A549 (cell line): ENCODE results near the gene EWSR1. TPM values are rescaled to one million over a fixed set of nuclear protein-coding genes. Genes with fewer than 3 reads are reported as not detected.

ENCODE experiments used
- ATAC-seq, 2 experiments: fragments of 200-7000 bp in 1 of 2; fragments of >200 bp in 1 of 2; cut with Nextera tagmentation in 1 of 2; cut with Tn5 transposase in 1 of 2; 3 replicates each; pipeline versions ENCODE4 v1.8.0 to v1.9.1; 2018 to 2020; ENCODE audit warnings: mild to moderate bottlenecking in 1 of 2, moderate library complexity in 1 of 2
- CTCF ChIA-PET: fragments of 300-600 bp; sonication (Branson Sonifier 250); formaldehyde crosslinking; extraction: SDS; loops from one replicate; lab custom pipeline; 2021; ENCODE audit warnings: antibody characterized with exemption, inconsistent platforms; lab: Yijun Ruan, JAX
- POLR2A ChIA-PET: fragments of 350-600 bp; formaldehyde crosslinking; extraction: SDS; loops from one replicate; lab custom pipeline; 2021; ENCODE audit warnings: antibody characterized with exemption, inconsistent platforms; lab: Yijun Ruan, JAX
- DNase-seq, 2 experiments: peaks; one replicate each; pipeline versions ENCODE4 v3.0.0 to v3.0.0-alpha.2; 2011 to 2016; ENCODE audit warnings: low read depth in 1 of 2, low spot score in 1 of 2
- FAIRE-seq: peaks from 2 replicates; lab custom pipeline; 2011; peaks lifted over from hg19 to GRCh38; lab: Jason Lieb, UNC
- H3K27ac ChIP-seq, 2 experiments: fragments of >200 bp; sonication (Bioruptor Twin); formaldehyde crosslinking; 3 replicates each; pipeline ENCODE4 v1.5.1; 2016 to 2017
- H3K4me1 ChIP-seq: fragments of >200 bp; sonication (Bioruptor Twin); formaldehyde crosslinking; 3 replicates; pipeline ENCODE4 v1.6.1; 2016
- H3K4me2 ChIP-seq: fragments of >200 bp; sonication (Bioruptor Twin); formaldehyde crosslinking; 3 replicates; pipeline ENCODE4 v1.6.1; 2016
- H3K4me3 ChIP-seq: fragments of >200 bp; sonication (Bioruptor Twin); formaldehyde crosslinking; 3 replicates; pipeline ENCODE4 v1.5.1; 2016
- H3K9me3 ChIP-seq: fragments of >200 bp; sonication (Bioruptor Twin); formaldehyde crosslinking; 3 replicates; pipeline ENCODE4 v1.6.1; 2016
- CHD2 ChIP-seq: fragments of 150-350 bp; IDR thresholded peaks from 2 replicates; pipeline ENCODE4 v1.6.1; 2014; ENCODE audit warnings: low read length; ENCODE audit not compliant: partially characterized antibody
- HDAC2 ChIP-seq: fragments of 200-600 bp; sonication (generic); IDR thresholded peaks from 2 replicates; pipeline ENCODE4 v1.6.1; 2016
- HOXB13 ChIP-seq: fragments of 250-450 bp; sonication (Bioruptor Pico); IDR thresholded peaks from 2 replicates; pipeline ENCODE4 v1.5.0; 2020; ENCODE audit warnings: low read depth, mild to moderate bottlenecking, moderate library complexity
- JUNB ChIP-seq: fragments of >200 bp; sonication (Bioruptor Twin); formaldehyde crosslinking; IDR thresholded peaks from 2 replicates; pipeline ENCODE4 v1.6.1; 2016
- KDM1A ChIP-seq: fragments of 200-600 bp; sonication (generic); IDR thresholded peaks from 2 replicates; pipeline ENCODE4 v1.6.1; 2016; ENCODE audit warnings: low read depth, mild to moderate bottlenecking
- MAFK ChIP-seq: fragments of 450-650 bp; IDR thresholded peaks from 2 replicates; pipeline ENCODE4 v1.6.1; 2014; ENCODE audit not compliant: partially characterized antibody
- NR3C1 ChIP-seq: fragments of >200 bp; sonication (Bioruptor Twin); formaldehyde crosslinking; IDR thresholded peaks from 3 replicates; pipeline ENCODE4 v1.6.1; 2017
- RCOR1 ChIP-seq: fragments of 150-350 bp; IDR thresholded peaks from 2 replicates; pipeline ENCODE4 v1.6.1; 2014; ENCODE audit warnings: antibody characterized with exemption, low read length, low read depth
- SREBF2 ChIP-seq: fragments of 450-650 bp; IDR thresholded peaks from 2 replicates; pipeline ENCODE4 v1.6.1; 2014; ENCODE audit warnings: mild to moderate bottlenecking, moderate library complexity
- ZFP36 ChIP-seq: fragments of 450-650 bp; IDR thresholded peaks from 2 replicates; pipeline ENCODE4 v1.6.1; 2014; ENCODE audit warnings: borderline replicate concordance; ENCODE audit not compliant: partially characterized antibody
- WGBS: methylation state at CpG from one replicate; pipeline ENCODE4 v1.1.6; 2017; ENCODE audit errors: missing lambda C conversion rate; 5-methylcytosine and 5-hydroxymethylcytosine counted together
- polyA plus RNA-seq, 4 experiments: library from polyadenylated mRNA; depleted of rRNA in 3 of 4; stranded (reverse); fragments of >200 nt; fragmentation: RNase III in 1 of 4; extraction: RNeasy Plus Mini Kit Qiagen cat#74134 plus additional on column Dnase treatment in 1 of 4; gene quantifications; 2 replicates in 3 of 4; 3 replicates in 1 of 4; pipeline ENCODE4 v1.2.3, GENCODE V29; 2011 to 2017
- TF ChIP-seq, protein P1 (sequence below): fragments of 450-650 bp; IDR thresholded peaks from 2 replicates; pipeline ENCODE4 v1.6.1; 2014; ENCODE audit warnings: antibody characterized with exemption
- TF ChIP-seq, protein P2 (sequence below): fragments of >200 bp; sonication (Bioruptor Twin); formaldehyde crosslinking; IDR thresholded peaks from 3 replicates; pipeline ENCODE4 v1.6.1; 2016
- TF ChIP-seq, protein P3 (sequence below): fragments of 200-600 bp; sonication (generic); IDR thresholded peaks from 2 replicates; pipeline ENCODE4 v1.6.1; 2016; ENCODE audit warnings: antibody characterized with exemption, mild to moderate bottlenecking, moderate library complexity

Gene EWSR1
- polyA plus RNA-seq, 2 of the 4 experiments (the other 2 are of a cell fraction): 146 to 281 TPM

DNA sequence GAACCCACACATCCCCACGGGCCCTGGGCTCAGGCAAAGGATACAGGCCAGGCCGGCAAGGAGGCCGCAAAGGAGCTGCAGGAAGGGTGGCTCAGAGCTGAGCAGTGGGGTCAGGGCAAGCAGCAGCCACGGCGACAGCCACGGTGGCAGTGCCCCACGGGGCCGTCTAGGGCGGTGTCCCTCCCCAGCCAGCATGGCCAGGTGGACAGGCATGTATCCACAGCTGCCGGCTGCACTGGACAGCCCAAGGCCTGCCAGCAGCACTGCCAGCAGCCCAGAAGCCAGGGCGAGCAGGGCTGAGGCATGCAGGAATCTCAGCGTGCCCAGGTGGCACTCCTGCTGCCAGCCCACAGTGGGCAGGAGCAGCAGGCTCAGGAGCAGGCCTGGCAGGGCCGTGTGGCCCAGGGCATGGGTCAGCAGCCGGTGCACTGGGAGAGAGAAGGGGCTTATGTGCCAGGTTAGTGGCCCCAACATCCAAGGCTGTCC is 4.2 kb upstream of the EWSR1 start:
- 96% methylated on average over 8 of the region's 14 CpGs for WGBS
- POLR2A ChIA-PET: no interaction called here
- no peak overlapping the region for H3K4me2 ChIP-seq
- H3K9me3 ChIP-seq: no peaks in the 10 kb centered on the region
- H3K27ac ChIP-seq: no peak overlapping the region
- DNase-seq: no peak
- no peak for ATAC-seq
- peaks cover 4% of the 10 kb centered on the region; the same call in 2 of the 3 replicates for H3K4me1 ChIP-seq
- TF ChIP-seq HOXB13 (CRISPR knock-in tag): no peak
- no peak for TF ChIP-seq KDM1A
- no peak for TF ChIP-seq HDAC2
- no peak for TF ChIP-seq RCOR1
- no peak for FAIRE-seq
- CTCF ChIA-PET: no interaction called here
- no peak overlapping the region for H3K4me3 ChIP-seq

DNA sequence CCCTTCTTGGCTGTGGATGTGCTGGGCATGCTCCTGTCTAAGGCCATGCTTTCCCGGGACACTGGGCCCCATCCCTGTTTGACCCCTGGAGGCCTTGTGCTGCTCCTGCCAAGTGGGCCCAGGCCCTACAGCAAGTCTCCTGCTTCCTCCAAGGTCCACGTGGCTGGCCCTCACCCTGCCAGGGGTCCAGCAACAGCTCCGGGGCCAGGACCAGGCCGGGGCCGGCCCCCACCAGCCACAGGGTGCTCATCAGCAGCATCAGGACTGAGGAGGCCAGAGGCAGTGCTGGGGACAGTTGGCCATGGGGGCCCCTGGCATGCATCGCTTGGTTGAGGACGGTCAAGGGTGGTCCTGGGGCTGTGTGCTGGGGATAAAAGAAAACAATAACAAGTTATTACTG is 2.8 kb upstream of the EWSR1 start:
- no peak overlapping the region for H3K4me3 ChIP-seq
- FAIRE-seq (no peak), ATAC-seq (no peak), DNase-seq (no peak)
- WGBS: 100% methylated on average over 2 of the region's 7 CpGs
- peaks cover 10% of the 10 kb centered on the region for H3K4me1 ChIP-seq
- TF ChIP-seq ZFP36 (no peak), NR3C1 (no peak), MAFK (no peak), KDM1A (no peak)
- TF ChIP-seq, protein P1, sequence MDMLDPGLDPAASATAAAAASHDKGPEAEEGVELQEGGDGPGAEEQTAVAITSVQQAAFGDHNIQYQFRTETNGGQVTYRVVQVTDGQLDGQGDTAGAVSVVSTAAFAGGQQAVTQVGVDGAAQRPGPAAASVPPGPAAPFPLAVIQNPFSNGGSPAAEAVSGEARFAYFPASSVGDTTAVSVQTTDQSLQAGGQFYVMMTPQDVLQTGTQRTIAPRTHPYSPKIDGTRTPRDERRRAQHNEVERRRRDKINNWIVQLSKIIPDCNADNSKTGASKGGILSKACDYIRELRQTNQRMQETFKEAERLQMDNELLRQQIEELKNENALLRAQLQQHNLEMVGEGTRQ: no peak
- TF ChIP-seq, protein P2, sequence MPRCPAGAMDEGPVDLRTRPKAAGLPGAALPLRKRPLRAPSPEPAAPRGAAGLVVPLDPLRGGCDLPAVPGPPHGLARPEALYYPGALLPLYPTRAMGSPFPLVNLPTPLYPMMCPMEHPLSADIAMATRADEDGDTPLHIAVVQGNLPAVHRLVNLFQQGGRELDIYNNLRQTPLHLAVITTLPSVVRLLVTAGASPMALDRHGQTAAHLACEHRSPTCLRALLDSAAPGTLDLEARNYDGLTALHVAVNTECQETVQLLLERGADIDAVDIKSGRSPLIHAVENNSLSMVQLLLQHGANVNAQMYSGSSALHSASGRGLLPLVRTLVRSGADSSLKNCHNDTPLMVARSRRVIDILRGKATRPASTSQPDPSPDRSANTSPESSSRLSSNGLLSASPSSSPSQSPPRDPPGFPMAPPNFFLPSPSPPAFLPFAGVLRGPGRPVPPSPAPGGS: no peak
- ChIA-PET POLR2A (no interaction called here), CTCF (interaction anchor here (1.5 kb wide), 1 partner anchor 15 kb away, joined by 3 read pairs; no protein-coding TSS in a partner anchor)
- no peaks in the 10 kb centered on the region for H3K9me3 ChIP-seq
- no peak overlapping the region for H3K27ac ChIP-seq
- H3K4me2 ChIP-seq: no peak overlapping the region

DNA sequence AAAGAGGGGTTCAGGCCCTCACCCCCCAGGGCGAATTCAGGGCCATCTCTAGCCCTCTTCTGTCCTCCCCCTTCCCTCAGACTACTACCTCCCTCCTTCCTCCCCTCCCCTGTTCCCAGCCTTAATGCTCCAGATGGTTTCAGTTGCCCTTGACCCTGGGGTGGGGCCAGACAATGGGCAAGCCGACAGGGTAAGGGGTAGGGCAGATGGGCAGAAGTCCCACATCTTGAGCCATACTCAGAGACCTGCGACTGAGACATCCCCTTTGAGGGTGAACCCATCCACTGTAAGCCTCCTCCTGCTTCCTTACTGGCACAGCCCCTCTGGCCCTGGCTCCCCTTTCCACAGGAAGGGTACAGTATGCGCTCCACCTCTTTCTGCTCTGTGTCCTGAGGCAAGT is 2.1 kb upstream of the EWSR1 start:
- DNase-seq: no peak
- CTCF ChIA-PET: interaction anchor here (1.5 kb wide), 1 partner anchor 16 kb away, joined by 3 read pairs; no protein-coding TSS in a partner anchor
- no peak for FAIRE-seq
- 88% methylated on average over 4 of the region's 4 CpGs for WGBS
- H3K4me3 ChIP-seq: no peak overlapping the region
- H3K4me2 ChIP-seq: peak overlapping the region; percentile 98
- TF ChIP-seq, protein P3, sequence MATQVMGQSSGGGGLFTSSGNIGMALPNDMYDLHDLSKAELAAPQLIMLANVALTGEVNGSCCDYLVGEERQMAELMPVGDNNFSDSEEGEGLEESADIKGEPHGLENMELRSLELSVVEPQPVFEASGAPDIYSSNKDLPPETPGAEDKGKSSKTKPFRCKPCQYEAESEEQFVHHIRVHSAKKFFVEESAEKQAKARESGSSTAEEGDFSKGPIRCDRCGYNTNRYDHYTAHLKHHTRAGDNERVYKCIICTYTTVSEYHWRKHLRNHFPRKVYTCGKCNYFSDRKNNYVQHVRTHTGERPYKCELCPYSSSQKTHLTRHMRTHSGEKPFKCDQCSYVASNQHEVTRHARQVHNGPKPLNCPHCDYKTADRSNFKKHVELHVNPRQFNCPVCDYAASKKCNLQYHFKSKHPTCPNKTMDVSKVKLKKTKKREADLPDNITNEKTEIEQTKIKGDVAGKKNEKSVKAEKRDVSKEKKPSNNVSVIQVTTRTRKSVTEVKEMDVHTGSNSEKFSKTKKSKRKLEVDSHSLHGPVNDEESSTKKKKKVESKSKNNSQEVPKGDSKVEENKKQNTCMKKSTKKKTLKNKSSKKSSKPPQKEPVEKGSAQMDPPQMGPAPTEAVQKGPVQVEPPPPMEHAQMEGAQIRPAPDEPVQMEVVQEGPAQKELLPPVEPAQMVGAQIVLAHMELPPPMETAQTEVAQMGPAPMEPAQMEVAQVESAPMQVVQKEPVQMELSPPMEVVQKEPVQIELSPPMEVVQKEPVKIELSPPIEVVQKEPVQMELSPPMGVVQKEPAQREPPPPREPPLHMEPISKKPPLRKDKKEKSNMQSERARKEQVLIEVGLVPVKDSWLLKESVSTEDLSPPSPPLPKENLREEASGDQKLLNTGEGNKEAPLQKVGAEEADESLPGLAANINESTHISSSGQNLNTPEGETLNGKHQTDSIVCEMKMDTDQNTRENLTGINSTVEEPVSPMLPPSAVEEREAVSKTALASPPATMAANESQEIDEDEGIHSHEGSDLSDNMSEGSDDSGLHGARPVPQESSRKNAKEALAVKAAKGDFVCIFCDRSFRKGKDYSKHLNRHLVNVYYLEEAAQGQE: no peak
- TF ChIP-seq SREBF2 (no peak), JUNB (no peak), CHD2 (no peak)
- POLR2A ChIA-PET: no interaction called here
- peak overlapping the region; percentile 100; a peak in 4 of 6 replicates for H3K27ac ChIP-seq
- H3K4me1 ChIP-seq: peaks cover 17% of the 10 kb centered on the region
- H3K9me3 ChIP-seq: no peaks in the 10 kb centered on the region
- ATAC-seq: no peak
